OCI-LY7 (cell line): ENCODE results near the gene MPEG1. TPM values are rescaled to one million over a fixed set of nuclear protein-coding genes. Genes with fewer than 3 reads are reported as not detected.
A peak's percentile ranks its signal among the peaks of the same experiment; 100 is the strongest.

Experiments
- BruUV-seq: library from RNA; stranded (reverse); fragments of 400-500 nt; replicated peaks from 2 replicates; lab custom pipeline; 2021; lab: Mats Ljungman, UMichigan
- CTCF ChIA-PET: fragments of 300-600 bp; sonication (Branson Sonifier 250); formaldehyde crosslinking; loops from one replicate; lab custom pipeline; 2022; ENCODE audit warnings: antibody characterized with exemption; ENCODE audit not compliant: unreplicated experiment; lab: Charles Lee
- POLR2A ChIA-PET: fragments of 300-600 bp; sonication (Branson Sonifier 250); formaldehyde crosslinking; loops from one replicate; lab custom pipeline; 2022; ENCODE audit warnings: antibody characterized with exemption; lab: Charles Lee
- DNase-seq: peaks from one replicate; pipeline ENCODE4 v3.0.0-alpha.2; 2015; ENCODE audit warnings: low spot score
- H2AFZ ChIP-seq: fragments of 200-600 bp; sonication (generic), shearing (Covaris generic); 2 replicates; pipeline ENCODE4 v1.6.1; 2014; ENCODE audit warnings: mild to moderate bottlenecking, antibody characterized with exemption, low read length, moderate library complexity
- H3K27ac ChIP-seq: fragments of 200-600 bp; sonication (generic); 2 replicates; pipeline ENCODE4 v1.5.1; 2014; ENCODE audit warnings: mixed run types, low read depth, mild to moderate bottlenecking, moderate library complexity, low read length, inconsistent platforms; ENCODE audit not compliant: poor library complexity, severe bottlenecking
- H3K36me3 ChIP-seq: fragments of 200-600 bp; sonication (generic); 2 replicates; pipeline ENCODE4 v1.6.1; 2014; ENCODE audit warnings: mild to moderate bottlenecking, antibody characterized with exemption, low read length, moderate library complexity, mixed read lengths; ENCODE audit not compliant: insufficient read depth
- H3K4me1 ChIP-seq: fragments of 200-600 bp; sonication (generic); 2 replicates; pipeline ENCODE4 v1.5.1; 2014; ENCODE audit warnings: mild to moderate bottlenecking, low read length; ENCODE audit not compliant: insufficient read depth, poor library complexity, severe bottlenecking
- H3K4me2 ChIP-seq: fragments of 200-600 bp; sonication (generic); 2 replicates; pipeline ENCODE4 v1.6.1; 2014; ENCODE audit warnings: mild to moderate bottlenecking, low read length
- H3K4me3 ChIP-seq: fragments of 200-600 bp; sonication (generic); 2 replicates; pipeline ENCODE4 v1.5.1; 2014; ENCODE audit warnings: mild to moderate bottlenecking, low read depth, low read length; ENCODE audit not compliant: poor library complexity, severe bottlenecking
- H3K79me2 ChIP-seq: fragments of 200-600 bp; sonication (generic); 2 replicates; pipeline ENCODE4 v1.6.1; 2016; ENCODE audit warnings: low read depth, mild to moderate bottlenecking, low read length, moderate library complexity, mixed read lengths; ENCODE audit not compliant: insufficient read depth
- H3K9me2 ChIP-seq: fragments of 200-600 bp; sonication (generic); 2 replicates; pipeline ENCODE4 v1.6.1; 2016; ENCODE audit warnings: mild to moderate bottlenecking, low read length, mixed read lengths; ENCODE audit not compliant: insufficient read depth
- H3K9me3 ChIP-seq: fragments of 200-600 bp; sonication (generic); 2 replicates; pipeline ENCODE4 v1.6.1; 2014; ENCODE audit warnings: mild to moderate bottlenecking, mixed run types, low read length, mixed read lengths
- H4K20me1 ChIP-seq: fragments of 200-600 bp; sonication (generic); 2 replicates; pipeline ENCODE4 v1.6.1; 2014; ENCODE audit warnings: mild to moderate bottlenecking, antibody characterized with exemption, low read length, moderate library complexity, mixed read lengths; ENCODE audit not compliant: insufficient read depth
- CTCF ChIP-seq: fragments of 200-600 bp; sonication (generic); conservative IDR thresholded peaks from 2 replicates; pipeline ENCODE4 v1.5.1; 2014; ENCODE audit warnings: mild to moderate bottlenecking, antibody characterized with exemption, low read length, moderate library complexity, mixed read lengths
- EZH2phosphoT487 ChIP-seq: fragments of 200-600 bp; sonication (generic); IDR thresholded peaks from 2 replicates; pipeline ENCODE4 v1.6.1; 2018; ENCODE audit warnings: low read depth, borderline replicate concordance, mild to moderate bottlenecking, mixed run types, antibody characterized with exemption, low read length, moderate library complexity, mixed read lengths
- intact Hi-C: fragments of 100-400 bp; cut with micrococcal nuclease; formaldehyde crosslinking; loops from one replicate; pipeline ENCODE4 v1.10.0; 2022; ENCODE audit not compliant: unreplicated experiment
- total RNA-seq, 2 experiments: library from RNA; depleted of rRNA in 1 of 2; stranded (reverse); fragments of >200 nt in 1 of 2; shearing (Covaris generic) in 1 of 2; gene quantifications; 2 replicates each; pipeline ENCODE4 v1.2.3, GENCODE V29; 2014 to 2022

Gene MPEG1
- total RNA-seq, 2 experiments from 2014 or later = 0.06 to 12.4 TPM

GRCh38 chr11:59201353-59201752, 11.4 kb downstream of the MPEG1 start:
- peak; percentile 20 for DNase-seq
- no peak overlapping the region for H3K4me3 ChIP-seq
- H2AFZ ChIP-seq = no peak overlapping the region
- no peak overlapping the region for H3K27ac ChIP-seq
- H3K9me2 ChIP-seq = no peaks in the 10 kb centered on the region
- POLR2A ChIA-PET = no interaction called here
- no peaks in the 10 kb centered on the region for H3K9me3 ChIP-seq
- no peak overlapping the region for H3K4me2 ChIP-seq
- no peaks in the 10 kb centered on the region for H4K20me1 ChIP-seq
- intact Hi-C loops = no loop called here
- TF ChIP-seq CTCF (peak; percentile 69), EZH2phosphoT487 (no peak)
- H3K36me3 ChIP-seq = no peaks in the 10 kb centered on the region
- no peaks in the 10 kb centered on the region for H3K79me2 ChIP-seq
- no TSS peak for BruUV-seq
- peaks cover 1% of the 10 kb centered on the region for H3K4me1 ChIP-seq
- CTCF ChIA-PET = interaction anchor here (0.9 to 1.2 kb wide), 2 partner anchors 11 to 30 kb away, joined by 3 read pairs; partner anchors contain the start of genes DTX4 and MPEG1

- CTCF ChIA-PET = no interaction called here
- POLR2A ChIA-PET = interaction anchor here (0.6 kb wide), 1 partner anchor 1209 kb away, joined by 4 read pairs; no protein-coding TSS in a partner anchor
Observed at GRCh38 chr11:59200423-59200746, 12.3 kb downstream of the MPEG1 start.

More at GRCh38 chr11:59200423-59200746, 12.3 kb downstream of the MPEG1 start:
- no peaks in the 10 kb centered on the region for H3K9me2 ChIP-seq
- TF ChIP-seq EZH2phosphoT487 = no peak
- no peak for TF ChIP-seq CTCF
- no peak overlapping the region for H3K27ac ChIP-seq
- H3K4me1 ChIP-seq = peaks cover 5% of the 10 kb centered on the region
- no peak overlapping the region for H3K4me3 ChIP-seq
- H3K9me3 ChIP-seq = no peaks in the 10 kb centered on the region
- H4K20me1 ChIP-seq = no peaks in the 10 kb centered on the region
- intact Hi-C loops = no loop called here
- no peak for DNase-seq
- H2AFZ ChIP-seq = no peak overlapping the region
- no peak overlapping the region for H3K4me2 ChIP-seq
- no TSS peak for BruUV-seq
- no peaks in the 10 kb centered on the region for H3K36me3 ChIP-seq
- H3K79me2 ChIP-seq = no peaks in the 10 kb centered on the region
